Gastroesophageal sphincter (tissue), 3 donors: ENCODE results near the gene OLFM2.
"Not testable (repeated sequence)": the region's sequence is repeated elsewhere in the genome, so short reads cannot be mapped to it uniquely, and the experiment has no call there.

Experiments
- CTCF ChIP-seq, 4 experiments: fragments of 200-600 bp in 2 of 4; fragments of 450-650 bp in 2 of 4; sonication (generic) in 1 of 4; IDR thresholded peaks; one replicate each; pipeline ENCODE4 v1.5.1; 2017 to 2019; ENCODE audit warnings: antibody characterized with exemption in 4 of 4, mild to moderate bottlenecking in 2 of 4, moderate library complexity in 2 of 4
- EP300 ChIP-seq: sonication (generic); formaldehyde crosslinking; IDR thresholded peaks from one replicate; pipeline ENCODE4 v1.6.1; 2017; ENCODE audit warnings: antibody characterized with exemption, mild to moderate bottlenecking
- POLR2A ChIP-seq, 2 donors: fragments of 450-650 bp; IDR thresholded peaks; one replicate each; pipeline ENCODE4 v1.6.1; 2017; ENCODE audit warnings: antibody characterized with exemption in 2 of 2, mild to moderate bottlenecking in 2 of 2, moderate library complexity in 1 of 2
- POLR2AphosphoS5 ChIP-seq: sonication (generic); formaldehyde crosslinking; IDR thresholded peaks from one replicate; pipeline ENCODE4 v1.6.1; 2017; ENCODE audit warnings: antibody characterized with exemption

GRCh38 chr19:9820034-9820433 lies 116.3 kb downstream of the OLFM2 start:
- not testable (repeated sequence) for TF ChIP-seq POLR2A (IDR thresholded peaks at IDR 0.05); CTCF (IDR thresholded peaks at IDR 0.05); POLR2AphosphoS5; EP300
